SIG-M5 treated with dmso at 0.1 percent for 504 hours (cell line): ENCODE measurements around the gene RAB11FIP2.
"Not testable (repeated sequence)": the region's sequence is repeated elsewhere in the genome, so short reads cannot be mapped to it uniquely, and the experiment has no call there.

Source experiments
- DNase-seq: peaks from one replicate; lab custom pipeline; 2025; ENCODE audit not compliant: unreplicated experiment; lab: John Stamatoyannopoulos, UW

Gene RAB11FIP2

GRCh38 chr10:118046395-118047156 lies at the start of gene RAB11FIP2:
TSS of gene RAB11FIP2 (minus strand) at chr10:118046941. CDS start at chr10:118046163, 778 bp downstream.
- peak; percentile 76 for DNase-seq

GRCh38 chr10:118096022-118096421 lies 49.3 kb upstream of the RAB11FIP2 start:
- no peak for DNase-seq

GRCh38 chr10:118092209-118092608 lies 45.5 kb upstream of the RAB11FIP2 start:
- no peak for DNase-seq

- DNase-seq, result no peak
Observed at GRCh38 chr10:118080817-118081216, 34.1 kb upstream of the RAB11FIP2 start.

- DNase-seq, result no peak
Observed at GRCh38 chr10:118076705-118077104, 30.0 kb upstream of the RAB11FIP2 start.

GRCh38 chr10:118072840-118073239 lies 26.1 kb upstream of the RAB11FIP2 start:
- DNase-seq, result no peak

- DNase-seq, result not testable (repeated sequence)
Observed at GRCh38 chr10:118067389-118067788, 20.6 kb upstream of the RAB11FIP2 start.

- no peak for DNase-seq
Observed at GRCh38 chr10:118062798-118063238, 16.1 kb upstream of the RAB11FIP2 start.

- no peak for DNase-seq
Observed at GRCh38 chr10:118058371-118058770, 11.6 kb upstream of the RAB11FIP2 start.

- no peak for DNase-seq
Observed at GRCh38 chr10:118057361-118057760, 10.6 kb upstream of the RAB11FIP2 start.

GRCh38 chr10:118054383-118054782 lies 7.6 kb upstream of the RAB11FIP2 start:
- no peak for DNase-seq

GRCh38 chr10:118052816-118053215 lies 6.1 kb upstream of the RAB11FIP2 start:
- no peak for DNase-seq

- no peak for DNase-seq
Observed at GRCh38 chr10:118047880-118048279, 1.1 kb upstream of the RAB11FIP2 start.

- no peak for DNase-seq
Observed at GRCh38 chr10:118047157-118047719, 497 bp upstream of the RAB11FIP2 start.

- no peak for DNase-seq
Observed at GRCh38 chr10:118045837-118046394, 825 bp downstream of the RAB11FIP2 start.

- DNase-seq, result no peak
Observed at GRCh38 chr10:118045158-118045836, 1.4 kb downstream of the RAB11FIP2 start.

- no peak for DNase-seq
Observed at GRCh38 chr10:118042827-118043242, 3.9 kb downstream of the RAB11FIP2 start.

- no peak for DNase-seq
Observed at GRCh38 chr10:118042336-118042735, 4.4 kb downstream of the RAB11FIP2 start.

- DNase-seq, result no peak
Observed at GRCh38 chr10:118041316-118041715, 5.4 kb downstream of the RAB11FIP2 start.

GRCh38 chr10:118036281-118036875 lies 10.4 kb downstream of the RAB11FIP2 start:
- no peak for DNase-seq

- peak; percentile 91 for DNase-seq
Observed at GRCh38 chr10:118035354-118036005, 11.3 kb downstream of the RAB11FIP2 start.
